HepG2 (cell line): ENCODE measurements around the gene NDRG2. TPM values are rescaled to one million over a fixed set of nuclear protein-coding genes. Genes with fewer than 3 reads are reported as not detected.

Experiments used
- AHR ChIP-seq: IDR thresholded peaks from 2 replicates; pipeline ENCODE4 v1.6.1; 2018; ENCODE audit warnings: missing genetic modification reagents, missing compliant biosample characterization
- ARNT2 ChIP-seq: sonication (generic); formaldehyde crosslinking; IDR thresholded peaks from 2 replicates; pipeline ENCODE4 v1.8.0; 2022; ENCODE audit warnings: mild to moderate bottlenecking, low read depth, missing genetic modification reagents, moderate library complexity
- HDAC6 ChIP-seq: fragments of 200-600 bp; sonication (generic); IDR thresholded peaks from 2 replicates; pipeline ENCODE4 v1.7.0; 2017; ENCODE audit warnings: mild to moderate bottlenecking, antibody characterized with exemption, low read length, low read depth
- MEIS1 ChIP-seq: sonication (generic); formaldehyde crosslinking; IDR thresholded peaks from 2 replicates; pipeline ENCODE4 v1.9.0; 2021; ENCODE audit warnings: mild to moderate bottlenecking, missing genetic modification reagents, moderate library complexity, borderline replicate concordance
- RCOR2 ChIP-seq: IDR thresholded peaks from 2 replicates; pipeline ENCODE4 v1.6.1; 2016; ENCODE audit warnings: missing biosample characterization, missing genetic modification reagents
- YEATS4 ChIP-seq: sonication (generic); formaldehyde crosslinking; IDR thresholded peaks from 2 replicates; pipeline ENCODE4 v1.4.0; 2020; ENCODE audit warnings: missing genetic modification reagents, borderline replicate concordance
- ZFX ChIP-seq: sonication (generic); formaldehyde crosslinking; IDR thresholded peaks from 2 replicates; pipeline ENCODE4 v1.4.0; 2020; ENCODE audit warnings: mild to moderate bottlenecking, low read depth, missing genetic modification reagents, moderate library complexity
- ZNF160 ChIP-seq: sonication (generic); formaldehyde crosslinking; IDR thresholded peaks from 2 replicates; pipeline ENCODE4 v1.8.0; 2022; ENCODE audit warnings: mild to moderate bottlenecking, inconsistent platforms, missing genetic modification reagents
- ZNF234 ChIP-seq: sonication (generic); formaldehyde crosslinking; conservative IDR thresholded peaks from 2 replicates; pipeline ENCODE4 v1.5.1; 2020; ENCODE audit warnings: mild to moderate bottlenecking, missing genetic modification reagents
- ZNF530 ChIP-seq: sonication (generic); formaldehyde crosslinking; IDR thresholded peaks from 2 replicates; pipeline ENCODE4 v1.5.0; 2020; ENCODE audit warnings: low read depth, mild to moderate bottlenecking, missing genetic modification reagents
- ZNF724P ChIP-seq: sonication (generic); formaldehyde crosslinking; IDR thresholded peaks from 2 replicates; pipeline ENCODE4 v1.8.0; 2022; ENCODE audit warnings: missing genetic modification reagents, borderline replicate concordance
- ZNF75D ChIP-seq: sonication (generic); formaldehyde crosslinking; IDR thresholded peaks from 2 replicates; pipeline ENCODE4 v1.8.1; 2023; ENCODE audit warnings: missing genetic modification reagents, mild to moderate bottlenecking, borderline replicate concordance
- ZNF841 ChIP-seq: sonication (generic); formaldehyde crosslinking; IDR thresholded peaks from 2 replicates; pipeline ENCODE4 v1.8.1; 2023; ENCODE audit warnings: missing genetic modification reagents, borderline replicate concordance
- ZNF879 ChIP-seq: sonication (generic); formaldehyde crosslinking; IDR thresholded peaks from 2 replicates; pipeline ENCODE4 v1.8.1; 2023; ENCODE audit warnings: missing genetic modification reagents
- polyA plus RNA-seq, 8 experiments: library from polyadenylated mRNA; depleted of rRNA in 3 of 8; stranded (reverse) in 7 of 8; unstranded in 1 of 8; fragments of >200 nt; fragmentation: Illumina TruSeq in 4 of 8; extraction: Trizol in 4 of 8; gene quantifications; 2 replicates each; pipeline versions ENCODE4 v1.2.1 to v1.2.3, GENCODE V29; 2011 to 2016; ENCODE audit warnings: low read depth in 4 of 8, missing spikeins in 1 of 8, mixed read lengths in 1 of 8; ENCODE audit not compliant: insufficient read depth in 1 of 8
- total RNA-seq, 5 experiments: library from RNA; depleted of rRNA; stranded (reverse); fragments of >200 nt; fragmentation: Illumina TruSeq; extraction: Trizol; gene quantifications; 2 replicates each; pipeline ENCODE4 v1.2.3, GENCODE V29; 2016; ENCODE audit warnings: low read depth in 1 of 5
- TF ChIP-seq, protein P1 (sequence below): sonication (generic); formaldehyde crosslinking; IDR thresholded peaks from 2 replicates; pipeline ENCODE4 v1.4.0; 2020; ENCODE audit warnings: missing genetic modification reagents
- TF ChIP-seq, protein P2 (sequence below): sonication (generic); formaldehyde crosslinking; IDR thresholded peaks from 2 replicates; pipeline ENCODE4 v1.5.1; 2020; ENCODE audit warnings: missing genetic modification reagents, mild to moderate bottlenecking, borderline replicate concordance
- TF ChIP-seq, protein P3 (sequence below): sonication (generic); formaldehyde crosslinking; IDR thresholded peaks from 2 replicates; pipeline ENCODE4 v1.5.0; 2020; ENCODE audit warnings: mild to moderate bottlenecking, missing genetic modification reagents, borderline replicate concordance
- TF ChIP-seq, protein P4 (sequence below): sonication (generic); formaldehyde crosslinking; IDR thresholded peaks from 2 replicates; pipeline ENCODE4 v1.5.1; 2020; ENCODE audit warnings: mild to moderate bottlenecking, missing genetic modification reagents, moderate library complexity

The NDRG2 gene
- total and polyA plus RNA-seq, 2 of the 13 experiments (the other 11 are each of a cell fraction or from before 2014, with no cell fraction given), result 27.2 to 189 TPM

DNA sequence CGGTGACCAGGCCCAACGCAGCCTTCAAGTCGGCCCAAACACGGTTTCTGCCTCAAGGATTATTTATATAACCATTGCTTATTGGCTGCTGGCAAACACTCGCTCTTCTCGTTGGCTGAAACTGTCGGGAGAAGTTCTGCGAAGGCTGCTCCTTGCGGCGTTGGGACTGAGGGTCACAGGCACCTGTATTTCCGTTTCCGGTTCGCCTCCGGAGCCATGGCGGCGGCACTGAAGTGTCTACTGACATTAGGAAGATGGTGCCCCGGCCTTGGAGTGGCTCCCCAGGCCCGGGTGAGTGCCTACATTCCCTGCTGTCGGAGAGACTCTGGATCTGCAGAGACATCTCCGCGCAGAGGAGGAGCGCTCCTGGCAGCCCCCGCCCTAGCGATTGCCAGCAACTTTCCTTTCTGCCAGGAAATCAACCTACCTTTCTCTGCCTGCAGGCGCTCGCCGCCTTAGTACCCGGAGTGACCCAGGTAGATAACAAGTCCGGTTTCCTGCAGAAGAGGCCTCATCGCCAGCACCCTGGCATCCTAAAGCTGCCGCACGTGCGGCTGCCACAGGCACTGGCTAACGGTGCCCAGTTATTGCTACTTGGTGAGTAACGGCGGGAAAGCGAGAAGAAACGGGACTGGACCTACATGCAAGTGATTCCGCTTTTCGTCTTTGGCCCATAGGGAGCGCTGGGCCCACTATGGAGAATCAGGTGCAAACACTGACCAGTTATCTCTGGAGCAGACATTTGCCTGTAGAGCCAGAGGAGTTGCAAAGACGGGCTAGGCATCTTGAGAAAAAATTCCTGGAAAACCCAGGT lies 34.9 kb downstream of the NDRG2 start, which contains the start of gene METTL17 (continued):
- TF ChIP-seq ZNF879 (CRISPR knock-in tag), result 0 out of 2 replicates have a peak, but pooled peaks have one; percentile 62
- TF ChIP-seq YEATS4, result peak; percentile 79; the same call in 1 of the 2 replicates
- TF ChIP-seq AHR (CRISPR knock-in tag), result 0 out of 2 replicates have a peak, but pooled peaks have one; percentile 52
- no peak for TF ChIP-seq MEIS1 (CRISPR knock-in tag)
- no peak for TF ChIP-seq ZNF841 (CRISPR knock-in tag)
- TF ChIP-seq, protein P1, sequence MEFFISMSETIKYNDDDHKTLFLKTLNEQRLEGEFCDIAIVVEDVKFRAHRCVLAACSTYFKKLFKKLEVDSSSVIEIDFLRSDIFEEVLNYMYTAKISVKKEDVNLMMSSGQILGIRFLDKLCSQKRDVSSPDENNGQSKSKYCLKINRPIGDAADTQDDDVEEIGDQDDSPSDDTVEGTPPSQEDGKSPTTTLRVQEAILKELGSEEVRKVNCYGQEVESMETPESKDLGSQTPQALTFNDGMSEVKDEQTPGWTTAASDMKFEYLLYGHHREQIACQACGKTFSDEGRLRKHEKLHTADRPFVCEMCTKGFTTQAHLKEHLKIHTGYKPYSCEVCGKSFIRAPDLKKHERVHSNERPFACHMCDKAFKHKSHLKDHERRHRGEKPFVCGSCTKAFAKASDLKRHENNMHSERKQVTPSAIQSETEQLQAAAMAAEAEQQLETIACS (CRISPR knock-in tag), result no peak
- TF ChIP-seq, protein P2, sequence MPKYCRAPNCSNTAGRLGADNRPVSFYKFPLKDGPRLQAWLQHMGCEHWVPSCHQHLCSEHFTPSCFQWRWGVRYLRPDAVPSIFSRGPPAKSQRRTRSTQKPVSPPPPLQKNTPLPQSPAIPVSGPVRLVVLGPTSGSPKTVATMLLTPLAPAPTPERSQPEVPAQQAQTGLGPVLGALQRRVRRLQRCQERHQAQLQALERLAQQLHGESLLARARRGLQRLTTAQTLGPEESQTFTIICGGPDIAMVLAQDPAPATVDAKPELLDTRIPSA, result no peak
- TF ChIP-seq RCOR2, result peak; percentile 19; the same call in 1 of the 2 replicates
- peak; percentile 66; the same call in 1 of the 2 replicates for TF ChIP-seq ARNT2 (CRISPR knock-in tag)
- TF ChIP-seq ZNF234 (CRISPR knock-in tag), result peak; percentile 77; the same call in 1 of the 2 replicates
- no peak for TF ChIP-seq HDAC6
- peak; percentile 80; the same call in 1 of the 2 replicates for TF ChIP-seq ZNF160 (CRISPR knock-in tag)
- no peak for TF ChIP-seq ZNF530
- no peak for TF ChIP-seq ZNF75D (CRISPR knock-in tag)
- TF ChIP-seq ZFX (CRISPR knock-in tag), result peak; percentile 97
- TF ChIP-seq, protein P3, sequence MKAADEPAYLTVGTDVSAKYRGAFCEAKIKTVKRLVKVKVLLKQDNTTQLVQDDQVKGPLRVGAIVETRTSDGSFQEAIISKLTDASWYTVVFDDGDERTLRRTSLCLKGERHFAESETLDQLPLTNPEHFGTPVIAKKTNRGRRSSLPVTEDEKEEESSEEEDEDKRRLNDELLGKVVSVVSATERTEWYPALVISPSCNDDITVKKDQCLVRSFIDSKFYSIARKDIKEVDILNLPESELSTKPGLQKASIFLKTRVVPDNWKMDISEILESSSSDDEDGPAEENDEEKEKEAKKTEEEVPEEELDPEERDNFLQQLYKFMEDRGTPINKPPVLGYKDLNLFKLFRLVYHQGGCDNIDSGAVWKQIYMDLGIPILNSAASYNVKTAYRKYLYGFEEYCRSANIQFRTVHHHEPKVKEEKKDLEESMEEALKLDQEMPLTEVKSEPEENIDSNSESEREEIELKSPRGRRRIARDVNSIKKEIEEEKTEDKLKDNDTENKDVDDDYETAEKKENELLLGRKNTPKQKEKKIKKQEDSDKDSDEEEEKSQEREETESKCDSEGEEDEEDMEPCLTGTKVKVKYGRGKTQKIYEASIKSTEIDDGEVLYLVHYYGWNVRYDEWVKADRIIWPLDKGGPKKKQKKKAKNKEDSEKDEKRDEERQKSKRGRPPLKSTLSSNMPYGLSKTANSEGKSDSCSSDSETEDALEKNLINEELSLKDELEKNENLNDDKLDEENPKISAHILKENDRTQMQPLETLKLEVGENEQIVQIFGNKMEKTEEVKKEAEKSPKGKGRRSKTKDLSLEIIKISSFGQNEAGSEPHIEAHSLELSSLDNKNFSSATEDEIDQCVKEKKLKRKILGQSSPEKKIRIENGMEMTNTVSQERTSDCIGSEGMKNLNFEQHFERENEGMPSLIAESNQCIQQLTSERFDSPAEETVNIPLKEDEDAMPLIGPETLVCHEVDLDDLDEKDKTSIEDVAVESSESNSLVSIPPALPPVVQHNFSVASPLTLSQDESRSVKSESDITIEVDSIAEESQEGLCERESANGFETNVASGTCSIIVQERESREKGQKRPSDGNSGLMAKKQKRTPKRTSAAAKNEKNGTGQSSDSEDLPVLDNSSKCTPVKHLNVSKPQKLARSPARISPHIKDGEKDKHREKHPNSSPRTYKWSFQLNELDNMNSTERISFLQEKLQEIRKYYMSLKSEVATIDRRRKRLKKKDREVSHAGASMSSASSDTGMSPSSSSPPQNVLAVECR (CRISPR knock-in tag), result peak; percentile 90
- no peak for TF ChIP-seq ZNF724P (CRISPR knock-in tag)
- TF ChIP-seq, protein P4, sequence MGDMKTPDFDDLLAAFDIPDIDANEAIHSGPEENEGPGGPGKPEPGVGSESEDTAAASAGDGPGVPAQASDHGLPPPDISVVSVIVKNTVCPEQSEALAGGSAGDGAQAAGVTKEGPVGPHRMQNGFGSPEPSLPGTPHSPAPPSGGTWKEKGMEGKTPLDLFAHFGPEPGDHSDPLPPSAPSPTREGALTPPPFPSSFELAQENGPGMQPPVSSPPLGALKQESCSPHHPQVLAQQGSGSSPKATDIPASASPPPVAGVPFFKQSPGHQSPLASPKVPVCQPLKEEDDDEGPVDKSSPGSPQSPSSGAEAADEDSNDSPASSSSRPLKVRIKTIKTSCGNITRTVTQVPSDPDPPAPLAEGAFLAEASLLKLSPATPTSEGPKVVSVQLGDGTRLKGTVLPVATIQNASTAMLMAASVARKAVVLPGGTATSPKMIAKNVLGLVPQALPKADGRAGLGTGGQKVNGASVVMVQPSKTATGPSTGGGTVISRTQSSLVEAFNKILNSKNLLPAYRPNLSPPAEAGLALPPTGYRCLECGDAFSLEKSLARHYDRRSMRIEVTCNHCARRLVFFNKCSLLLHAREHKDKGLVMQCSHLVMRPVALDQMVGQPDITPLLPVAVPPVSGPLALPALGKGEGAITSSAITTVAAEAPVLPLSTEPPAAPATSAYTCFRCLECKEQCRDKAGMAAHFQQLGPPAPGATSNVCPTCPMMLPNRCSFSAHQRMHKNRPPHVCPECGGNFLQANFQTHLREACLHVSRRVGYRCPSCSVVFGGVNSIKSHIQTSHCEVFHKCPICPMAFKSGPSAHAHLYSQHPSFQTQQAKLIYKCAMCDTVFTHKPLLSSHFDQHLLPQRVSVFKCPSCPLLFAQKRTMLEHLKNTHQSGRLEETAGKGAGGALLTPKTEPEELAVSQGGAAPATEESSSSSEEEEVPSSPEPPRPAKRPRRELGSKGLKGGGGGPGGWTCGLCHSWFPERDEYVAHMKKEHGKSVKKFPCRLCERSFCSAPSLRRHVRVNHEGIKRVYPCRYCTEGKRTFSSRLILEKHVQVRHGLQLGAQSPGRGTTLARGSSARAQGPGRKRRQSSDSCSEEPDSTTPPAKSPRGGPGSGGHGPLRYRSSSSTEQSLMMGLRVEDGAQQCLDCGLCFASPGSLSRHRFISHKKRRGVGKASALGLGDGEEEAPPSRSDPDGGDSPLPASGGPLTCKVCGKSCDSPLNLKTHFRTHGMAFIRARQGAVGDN (CRISPR knock-in tag), result peak; percentile 92
